GM21576 (cell line): Measurements from ENCODE around the gene TPM1.

Source experiments
- ATAC-seq: cut with Tn5 transposase; IDR thresholded peaks from one replicate; pipeline ENCODE4 v1.9.1; 2021; ENCODE audit warnings: mild to moderate bottlenecking, moderate library complexity; ENCODE audit not compliant: unreplicated experiment

Gene TPM1

GRCh38 chr15:63052961-63053698 is 10.6 kb downstream of the TPM1 start:
- no peak for ATAC-seq

- no peak for ATAC-seq
Measured at GRCh38 chr15:63054281-63054683, 11.7 kb downstream of the TPM1 start.

GRCh38 chr15:63054985-63055384 is 12.4 kb downstream of the TPM1 start:
- no peak for ATAC-seq

DNA sequence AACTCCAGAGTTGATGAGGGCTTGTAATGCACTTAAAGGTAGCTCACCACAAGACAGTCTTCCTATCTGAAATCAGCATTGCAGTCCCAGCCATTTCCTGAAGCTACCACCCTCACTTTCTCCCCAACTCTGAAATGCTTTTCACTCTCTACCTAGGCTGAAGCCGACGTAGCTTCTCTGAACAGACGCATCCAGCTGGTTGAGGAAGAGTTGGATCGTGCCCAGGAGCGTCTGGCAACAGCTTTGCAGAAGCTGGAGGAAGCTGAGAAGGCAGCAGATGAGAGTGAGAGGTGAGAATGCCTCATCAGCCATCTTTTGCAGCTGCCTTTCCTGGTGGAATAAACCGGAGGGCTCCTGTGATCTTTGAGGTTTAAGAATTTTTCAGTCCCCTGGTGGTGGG is 14.3 kb downstream of the TPM1 start:
- ATAC-seq: no peak

DNA sequence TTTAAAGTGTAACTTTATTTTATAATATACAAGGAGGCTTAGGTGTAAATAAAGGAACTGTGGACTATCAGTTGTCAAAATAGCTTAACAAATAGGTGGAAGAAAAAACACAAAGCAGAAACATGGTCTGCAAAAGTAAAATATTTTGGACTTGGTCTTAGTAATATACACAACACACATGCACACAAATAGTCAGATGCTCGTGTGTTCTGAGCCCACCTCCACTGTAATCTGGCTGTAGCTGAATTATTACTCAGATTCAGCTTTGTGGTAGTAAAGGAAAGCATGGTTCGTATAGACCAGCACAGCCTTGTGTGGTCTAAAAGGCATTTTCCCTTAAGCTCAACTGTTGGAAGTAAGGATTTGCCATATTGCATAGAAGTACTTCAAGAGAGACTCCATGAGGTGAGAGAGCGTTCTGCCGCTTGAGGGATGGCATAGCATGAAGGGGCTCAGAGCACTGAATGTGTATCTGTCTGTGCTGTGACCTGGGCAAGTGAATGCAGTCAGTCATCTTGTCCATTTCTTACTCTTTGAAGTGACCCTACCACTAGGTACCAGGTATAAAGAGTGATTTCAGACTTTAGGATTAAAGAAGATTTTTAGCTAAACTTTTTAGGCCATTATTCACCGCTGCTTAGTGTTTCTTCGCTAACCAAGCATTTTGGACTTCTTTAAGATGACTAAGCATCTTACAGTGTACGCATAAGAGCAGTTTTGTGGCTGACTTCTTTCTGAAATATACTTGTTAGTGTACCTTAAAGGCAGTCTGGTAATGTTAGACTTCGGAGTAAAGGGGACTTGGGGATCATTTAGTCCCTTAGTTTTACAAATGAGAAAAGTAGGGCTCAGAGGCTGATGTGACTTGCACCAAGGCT is 15.2 kb downstream of the TPM1 start:
- ATAC-seq: no peak

- no peak for ATAC-seq
Measured at GRCh38 chr15:63059075-63059474, 16.5 kb downstream of the TPM1 start.

GRCh38 chr15:63059573-63060216 is 17.1 kb downstream of the TPM1 start:
- no peak for ATAC-seq

GRCh38 chr15:63060699-63061098 is 18.2 kb downstream of the TPM1 start:
- no peak for ATAC-seq

GRCh38 chr15:63061975-63062374 is 19.4 kb downstream of the TPM1 start:
- ATAC-seq: no peak

- ATAC-seq: no peak
Measured at GRCh38 chr15:63063164-63063756, 20.7 kb downstream of the TPM1 start.

DNA sequence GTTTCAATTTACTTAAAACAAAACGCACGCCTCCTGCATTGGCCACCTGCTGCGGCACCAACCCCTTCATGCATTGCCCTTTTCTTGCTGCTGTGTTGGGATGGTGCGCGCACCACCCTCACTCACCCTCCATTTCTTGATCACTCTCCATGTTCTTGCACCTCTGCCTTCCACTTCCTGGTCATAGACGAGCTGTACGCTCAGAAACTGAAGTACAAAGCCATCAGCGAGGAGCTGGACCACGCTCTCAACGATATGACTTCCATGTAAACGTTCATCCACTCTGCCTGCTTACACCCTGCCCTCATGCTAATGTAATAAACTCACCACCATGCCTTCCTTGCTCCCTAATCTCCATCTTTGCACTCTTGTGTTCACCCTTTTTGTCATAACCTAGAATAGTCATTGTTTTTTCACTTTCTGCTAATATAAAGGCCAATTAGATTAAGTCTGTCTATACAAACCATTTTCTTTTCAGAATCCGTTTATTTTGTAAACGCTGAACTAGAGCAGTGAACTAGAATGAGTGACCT is 21.4 kb downstream of the TPM1 start:
- no peak for ATAC-seq

- no peak for ATAC-seq
Measured at GRCh38 chr15:63065262-63066221, 23.0 kb downstream of the TPM1 start.

GRCh38 chr15:63066272-63066671 is 23.7 kb downstream of the TPM1 start:
- no peak for ATAC-seq

DNA sequence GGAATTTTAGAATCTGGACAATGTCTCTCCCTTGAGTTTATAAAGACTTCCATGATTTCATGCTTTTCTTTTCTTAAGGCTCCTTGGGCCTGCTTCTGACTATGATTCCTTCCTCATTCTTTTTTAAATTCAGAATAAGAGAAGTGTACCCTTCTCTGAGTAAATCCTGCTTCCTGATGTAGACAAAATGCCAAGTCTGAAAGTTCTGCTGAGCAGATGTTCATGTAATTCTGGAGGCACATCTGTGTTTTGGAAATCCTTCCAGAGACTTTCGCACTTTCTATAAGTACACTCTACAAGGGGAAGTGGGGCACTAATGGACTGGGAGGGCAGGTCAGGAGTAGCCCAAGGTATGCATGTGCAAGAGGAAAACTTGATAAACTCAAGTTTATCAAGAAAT is 24.8 kb downstream of the TPM1 start:
- ATAC-seq: no peak

GRCh38 chr15:63067976-63068743 is 25.6 kb downstream of the TPM1 start:
- ATAC-seq: no peak

- ATAC-seq: no peak
Measured at GRCh38 chr15:63069616-63070090, 27.1 kb downstream of the TPM1 start.

DNA sequence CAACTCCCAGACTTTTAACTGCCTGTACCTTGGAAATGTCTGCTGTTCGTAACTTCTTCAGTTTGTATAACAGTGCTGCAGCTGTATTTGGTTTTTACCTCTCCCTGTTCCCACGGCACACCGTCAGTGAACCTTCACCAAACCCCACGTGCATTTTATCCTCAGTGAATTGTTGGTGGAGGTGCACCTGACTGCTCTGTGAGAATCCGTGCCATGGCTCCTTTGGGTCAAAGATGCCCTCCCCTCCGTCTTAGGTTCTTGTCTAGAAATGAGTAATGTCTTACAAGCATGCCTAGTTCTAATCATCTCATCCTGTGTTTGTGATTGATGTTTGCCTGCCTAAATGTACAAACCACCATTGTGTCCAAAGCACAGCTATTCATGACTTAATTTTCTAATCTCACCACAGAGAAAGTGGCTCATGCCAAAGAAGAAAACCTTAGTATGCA is 28.2 kb downstream of the TPM1 start:
- ATAC-seq: no peak

- no peak for ATAC-seq
Measured at GRCh38 chr15:63071288-63071909, 28.9 kb downstream of the TPM1 start.
